Astrocyte (in vitro differentiated cells and primary cell): ENCODE data around the gene SKAP2.

Experiments
- CTCF ChIP-seq: IDR thresholded peaks from 2 replicates; pipeline ENCODE4 v1.5.1; 2011; ENCODE audit warnings: low read depth, mild to moderate bottlenecking, inconsistent platforms, low read length, moderate library complexity; ENCODE audit not compliant: insufficient read depth
- EZH2 ChIP-seq: IDR thresholded peaks from 2 replicates; pipeline ENCODE4 v1.6.1; 2012; ENCODE audit warnings: mild to moderate bottlenecking, low read length, inconsistent platforms; ENCODE audit not compliant: insufficient read depth

- TF ChIP-seq EZH2 (no peak), CTCF (no peak)
Measured at GRCh38 chr7:26859720-26860119, 4.7 kb downstream of the SKAP2 start.
